Measurements from ENCODE around the gene PELI3.

Gene PELI3

DNA sequence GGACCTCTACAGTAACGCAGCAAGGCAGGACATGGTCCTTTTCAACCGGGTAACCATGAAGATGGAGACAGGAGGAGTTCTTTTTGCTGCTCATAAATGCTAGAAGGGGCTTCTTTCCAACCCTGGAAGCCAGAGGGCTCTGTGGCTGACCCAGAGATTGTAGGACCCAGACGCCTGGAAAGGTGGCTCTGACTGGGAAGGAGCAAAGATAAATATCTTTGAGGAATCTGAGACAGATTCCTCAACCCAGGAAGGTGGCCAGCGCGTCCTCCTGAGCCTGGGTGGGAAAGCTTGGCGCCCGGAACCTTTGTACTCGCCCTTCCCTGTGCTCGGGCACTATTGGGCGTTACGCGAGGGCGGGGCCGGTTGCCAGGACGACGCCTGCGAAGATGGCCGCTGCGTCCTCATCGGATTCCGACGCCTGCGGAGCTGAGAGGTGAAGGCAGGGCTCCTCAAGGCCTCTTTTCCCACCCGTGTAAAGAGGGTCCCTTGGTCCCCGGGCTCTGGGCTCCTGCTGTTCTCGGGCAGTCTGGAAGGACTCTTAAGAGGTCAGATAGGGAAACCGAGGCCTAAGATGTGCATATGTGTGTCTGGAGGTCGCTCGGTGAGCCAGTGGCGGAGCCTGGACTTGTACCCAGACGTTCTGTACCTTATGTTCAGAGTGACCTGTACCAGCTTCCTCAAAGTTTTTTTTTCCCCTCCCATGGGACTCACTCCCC is 43.7 kb downstream of the PELI3 start, which contains the start of gene BBS1:
Gene BBS1 (plus strand): TSS at position 365 of the 719 bp plus-strand sequence. CDS start 25 bp downstream, at position 390.
- DNase-seq = peak; percentile 74 to 81

DNA sequence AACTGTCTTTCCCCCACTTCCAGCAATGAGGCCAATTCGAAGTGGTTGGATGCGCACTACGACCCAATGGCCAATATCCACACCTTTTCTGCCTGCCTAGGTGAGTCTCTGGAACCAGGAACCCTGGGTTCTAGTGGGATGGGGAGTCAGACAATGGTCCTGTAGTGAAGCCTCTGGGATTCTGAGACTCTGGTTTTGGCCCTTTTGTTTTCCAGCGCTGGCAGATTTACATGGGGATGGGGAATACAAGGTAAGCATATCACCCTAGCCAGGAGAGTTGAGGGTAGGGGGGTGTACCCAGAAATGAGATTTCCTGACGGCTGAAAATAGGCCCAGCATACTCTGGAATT is 44.3 kb downstream of the PELI3 start:
- no peak for DNase-seq

DNA sequence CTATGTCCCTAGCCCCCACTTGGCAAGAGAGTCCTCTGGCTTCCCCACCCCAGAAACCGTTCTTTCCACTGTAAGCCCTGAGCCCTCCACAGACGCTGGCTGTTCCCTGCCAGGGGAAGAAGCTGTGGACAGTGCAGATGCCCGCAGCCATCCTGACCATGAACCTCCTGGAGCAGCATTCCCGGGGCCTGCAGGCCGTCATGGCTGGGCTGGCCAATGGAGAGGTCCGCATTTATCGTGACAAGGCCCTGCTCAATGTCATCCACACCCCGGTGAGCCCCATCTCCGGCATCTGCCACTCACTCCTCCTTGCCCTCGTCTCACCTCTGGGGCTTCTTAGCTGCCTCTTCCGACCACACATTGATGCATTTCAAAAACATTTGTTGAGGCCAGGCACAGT is 56.9 kb downstream of the PELI3 start:
- DNase-seq = no peak

DNA sequence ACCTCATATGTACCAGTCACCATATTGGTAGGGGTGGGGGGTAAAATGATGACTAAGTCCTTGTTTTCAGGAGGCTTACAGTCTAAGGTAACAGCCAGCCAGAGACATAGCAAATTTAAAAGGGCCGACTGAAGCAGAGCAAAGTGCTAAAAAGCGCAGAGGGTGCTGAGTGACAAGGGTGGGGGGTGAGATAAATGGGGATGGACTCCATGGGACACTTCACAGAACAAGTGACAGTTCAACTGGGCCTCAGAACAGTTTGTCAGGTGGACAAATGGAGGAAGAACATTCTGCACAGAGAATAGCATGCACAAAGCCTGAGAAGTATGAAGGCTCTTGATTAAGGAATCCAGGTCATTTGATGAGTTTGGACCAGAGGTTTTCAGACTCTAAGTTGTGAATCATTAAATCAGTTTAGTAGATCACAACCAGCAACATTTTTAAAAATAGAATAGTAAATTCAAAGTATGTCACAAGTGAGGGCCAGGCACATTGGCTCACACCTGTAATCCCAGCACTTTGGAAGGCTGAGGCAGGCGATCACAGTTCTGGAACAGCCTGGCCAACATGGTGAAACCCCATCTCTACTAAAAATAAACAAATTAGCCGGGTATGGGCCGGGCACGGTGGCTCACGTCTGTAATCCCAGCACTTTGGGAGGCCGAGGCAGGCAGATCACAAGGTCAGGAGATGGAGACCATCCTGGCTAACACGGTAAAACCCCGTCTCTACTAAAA is 57.8 kb downstream of the PELI3 start:
- no peak for DNase-seq
